CD4-positive, alpha-beta T cell treated with Interleukin-17A for 4 hours (primary cell): ENCODE results near the gene F2RL2.

Experiments
- DNase-seq: peaks from one replicate; pipeline ENCODE4 v3.0.0-alpha.2; 2020; ENCODE audit warnings: mixed read lengths

The F2RL2 gene

DNA sequence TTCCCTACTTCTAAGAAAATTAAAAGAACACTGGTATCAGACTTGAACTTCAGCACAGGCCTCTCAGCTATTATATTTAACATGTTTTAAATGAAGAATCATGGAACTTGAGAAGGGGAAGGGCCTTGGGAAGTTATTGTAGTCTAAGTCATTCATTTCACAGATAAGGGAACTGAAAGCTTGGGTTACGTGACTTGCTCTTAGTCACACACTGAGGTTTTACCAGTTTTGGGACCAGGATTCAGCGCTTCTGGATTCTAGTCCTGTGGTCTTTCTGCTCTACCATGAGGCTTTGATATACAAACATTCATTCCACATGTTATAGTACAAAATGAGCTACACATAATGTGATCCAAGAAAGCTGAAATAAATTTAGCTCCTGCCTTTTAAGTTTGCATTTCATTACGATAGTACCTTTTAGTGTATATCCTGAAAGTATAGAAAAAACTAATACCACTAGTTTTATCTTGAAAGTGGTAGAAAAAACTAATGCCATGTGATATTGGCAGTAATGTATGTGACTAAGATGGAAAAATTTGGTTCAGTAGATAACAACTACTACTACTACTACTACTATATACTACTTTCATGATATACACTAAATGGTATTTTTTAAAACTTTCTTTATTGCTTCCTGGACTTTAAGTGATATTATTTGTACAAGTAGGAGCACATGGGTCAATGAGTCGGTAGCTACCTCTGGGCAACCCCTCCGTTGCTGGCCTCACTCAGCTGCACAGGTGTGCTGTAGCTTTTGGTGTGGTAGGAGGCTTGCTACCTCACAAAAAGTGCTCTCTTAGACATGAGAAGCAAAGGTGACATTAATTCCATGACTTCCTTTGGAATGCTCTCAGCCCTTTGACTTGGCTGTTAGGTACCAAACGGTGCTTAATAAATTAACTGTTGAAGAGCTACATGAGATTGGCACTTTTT, 40.7 kb downstream of the F2RL2 start:
- DNase-seq: no peak

DNA sequence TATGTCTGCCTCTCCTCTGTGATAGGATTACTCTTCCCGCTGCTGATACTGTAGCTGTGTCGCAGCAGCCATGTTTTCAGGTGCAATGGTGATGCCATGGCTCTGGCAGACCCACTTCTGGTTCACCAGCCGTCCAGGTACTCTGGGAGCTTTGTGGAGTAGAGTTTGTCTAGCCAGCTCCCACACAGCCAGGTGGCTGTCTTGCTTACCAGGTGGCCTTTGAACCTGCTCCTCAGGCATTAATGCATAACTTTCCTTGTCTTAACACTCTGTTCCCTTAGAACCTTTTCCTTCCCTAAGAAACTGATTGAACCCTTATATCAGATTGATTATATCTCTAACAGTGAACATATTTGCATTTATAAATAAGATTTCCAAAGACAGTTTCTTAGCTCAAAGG, 42.2 kb downstream of the F2RL2 start:
- no peak for DNase-seq

DNA sequence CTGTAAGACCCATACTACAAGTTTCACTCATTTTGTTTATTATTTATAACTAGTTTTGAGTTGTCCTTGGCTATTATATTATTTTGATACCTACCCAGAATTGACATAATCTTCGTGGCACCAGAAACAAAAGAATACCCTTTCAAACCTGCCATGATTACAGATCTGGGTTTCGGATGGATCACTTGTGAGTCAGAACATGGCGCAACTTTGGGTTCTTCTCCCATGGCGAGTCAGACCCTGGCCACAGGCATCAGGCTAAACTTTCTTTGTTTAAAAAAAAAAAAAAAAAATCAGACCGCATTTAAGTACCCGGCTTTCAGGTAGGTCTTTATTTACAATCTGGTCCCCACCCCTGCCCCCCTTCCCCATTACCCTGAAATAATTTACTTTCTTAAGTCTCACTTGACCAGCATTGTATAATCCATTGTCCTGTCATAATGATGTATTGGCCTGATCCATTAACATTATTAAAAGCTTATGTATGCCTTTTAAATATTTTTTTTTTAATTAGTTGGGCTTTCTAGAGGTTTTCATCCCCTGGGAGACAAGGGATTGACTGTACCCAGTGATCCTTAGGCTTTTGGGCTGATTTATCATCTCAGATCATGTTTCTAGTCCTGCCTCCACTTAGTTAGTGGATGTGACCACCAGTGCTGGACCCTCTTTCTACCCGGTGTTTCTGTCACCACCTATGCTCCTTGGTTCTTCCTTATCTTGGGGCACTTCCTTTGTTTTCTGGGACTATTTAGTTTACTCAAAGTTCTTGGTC, 43.9 kb downstream of the F2RL2 start:
- no peak for DNase-seq

DNA sequence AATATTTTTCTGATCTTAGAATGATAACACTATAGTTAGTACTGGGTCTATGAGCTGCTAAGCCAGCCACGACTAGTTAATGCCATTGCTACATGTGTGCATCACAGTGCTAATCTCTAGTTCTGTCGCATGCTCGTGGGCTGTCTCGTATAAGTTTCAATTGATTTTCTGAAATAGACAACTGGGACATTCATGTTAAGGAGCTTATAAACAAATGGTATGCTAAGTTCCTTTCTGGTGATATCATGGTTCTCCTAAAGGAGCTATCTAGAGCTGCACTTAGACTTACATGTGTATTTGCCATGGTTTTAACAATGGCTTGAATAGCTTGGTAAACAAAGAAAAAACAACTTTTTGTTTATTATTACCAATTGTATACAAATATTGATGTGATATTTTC, 46.2 kb downstream of the F2RL2 start:
- no peak for DNase-seq

DNA sequence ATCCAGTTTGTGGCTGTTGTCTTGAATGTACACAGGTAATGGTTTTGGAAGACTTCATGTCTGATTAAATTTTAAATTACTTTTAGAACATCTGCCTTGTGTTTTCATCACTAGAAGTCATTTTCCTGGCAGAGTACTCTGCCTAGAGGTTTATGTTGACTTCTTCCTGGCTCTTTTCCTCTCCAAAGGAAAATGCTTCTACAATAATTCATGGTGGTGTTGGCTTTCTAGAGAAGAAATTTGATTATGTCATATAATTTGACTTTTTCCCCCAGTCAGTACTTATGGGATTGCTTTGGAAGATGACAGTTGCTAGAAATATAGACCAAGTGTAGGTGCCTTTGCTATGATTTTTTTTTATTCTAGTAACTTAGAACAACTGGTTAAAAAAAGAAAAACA, 46.8 kb downstream of the F2RL2 start:
- no peak for DNase-seq

DNA sequence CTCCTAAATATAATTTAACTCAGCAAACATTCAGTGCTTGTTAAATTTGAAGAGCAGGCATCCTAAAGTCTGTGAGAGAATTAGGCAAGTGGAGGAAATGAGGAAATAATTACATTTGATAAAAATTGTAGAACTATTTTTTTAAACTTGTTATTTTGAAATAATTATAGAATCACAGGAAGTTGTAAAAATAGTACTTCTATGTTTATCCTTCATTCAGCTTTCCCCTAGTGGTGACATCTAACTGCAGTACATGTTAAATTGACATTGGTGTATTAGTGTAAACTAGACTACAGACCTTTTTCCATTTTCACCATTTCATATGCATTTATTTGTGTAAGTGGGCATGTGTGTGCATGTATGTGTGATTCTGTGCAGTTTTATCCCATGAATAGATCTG, 51.6 kb downstream of the F2RL2 start:
- no peak for DNase-seq

DNA sequence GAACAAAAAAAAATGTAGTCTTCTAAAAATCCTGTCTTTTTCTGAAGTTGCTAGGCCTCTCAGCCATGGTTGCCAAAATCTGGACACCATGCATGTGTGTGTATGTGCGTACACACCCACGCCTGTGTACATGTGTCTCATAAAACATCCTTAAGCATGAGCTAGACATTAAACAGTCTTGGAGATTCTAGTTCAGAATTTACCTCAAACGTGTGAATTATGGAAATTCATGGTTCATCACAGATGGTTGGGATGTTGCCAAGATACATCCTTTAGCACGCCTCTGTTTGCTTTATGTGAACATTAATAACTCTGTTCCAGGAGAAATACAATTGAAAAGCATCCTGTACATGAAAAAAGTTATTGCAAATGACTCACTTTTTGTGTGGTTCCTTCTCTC, 53.0 kb downstream of the F2RL2 start:
- no peak for DNase-seq
